H9 (cell line): ENCODE data around the gene OR4D2. TPM values are rescaled to one million over a fixed set of nuclear protein-coding genes. Genes with fewer than 3 reads are reported as not detected.

ENCODE experiments used
- DNase-seq: peaks from one replicate; pipeline ENCODE4 v3.0.0-alpha.2; 2017
- H2AFZ ChIP-seq: one replicate; pipeline ENCODE4 v1.6.1; 2013; ENCODE audit warnings: mild to moderate bottlenecking, low read length, control low read depth, moderate library complexity
- H2AK5ac ChIP-seq: 2 replicates; pipeline ENCODE4 v1.6.1; 2013; ENCODE audit warnings: low read length, control low read depth, mixed read lengths; ENCODE audit not compliant: insufficient read length
- H2BK120ac ChIP-seq: one replicate; pipeline ENCODE4 v1.6.1; 2013; ENCODE audit warnings: low read depth, mild to moderate bottlenecking, low read length, control low read depth, inconsistent platforms; ENCODE audit not compliant: poor library complexity, severe bottlenecking
- H2BK12ac ChIP-seq: 2 replicates; pipeline ENCODE4 v1.6.1; 2013; ENCODE audit warnings: low read length, control low read depth, mixed read lengths, low read depth; ENCODE audit not compliant: insufficient read length
- H2BK15ac ChIP-seq: 2 replicates; pipeline ENCODE4 v1.6.1; 2013; ENCODE audit warnings: low read depth, low read length, control low read depth
- H2BK20ac ChIP-seq: one replicate; pipeline ENCODE4 v1.6.1; 2013; ENCODE audit warnings: low read depth, mild to moderate bottlenecking, low read length, control low read depth, inconsistent platforms; ENCODE audit not compliant: poor library complexity, severe bottlenecking
- H2BK5ac ChIP-seq: 2 replicates; pipeline ENCODE4 v1.6.1; 2013; ENCODE audit warnings: low read length, control low read depth, mixed read lengths; ENCODE audit not compliant: insufficient read length
- H3K14ac ChIP-seq: 2 replicates; pipeline ENCODE4 v1.6.1; 2013; ENCODE audit warnings: low read length, control low read depth; ENCODE audit not compliant: insufficient read depth
- H3K18ac ChIP-seq: 2 replicates; pipeline ENCODE4 v1.6.1; 2013; ENCODE audit warnings: low read depth, mild to moderate bottlenecking, mixed read lengths, low read length, control low read depth; ENCODE audit not compliant: insufficient read length
- H3K23ac ChIP-seq: 2 replicates; pipeline ENCODE4 v1.6.1; 2013; ENCODE audit warnings: low read length, control low read depth, mixed read lengths, low read depth; ENCODE audit not compliant: insufficient read length
- H3K23me2 ChIP-seq: 2 replicates; pipeline ENCODE4 v1.6.1; 2013; ENCODE audit warnings: low read depth, mild to moderate bottlenecking, mixed read lengths, low read length, control low read depth; ENCODE audit not compliant: insufficient read length, poor library complexity, severe bottlenecking
- H3K27ac ChIP-seq: 2 replicates; pipeline ENCODE4 v1.5.1; 2013; ENCODE audit warnings: low read length, control low read depth, mixed read lengths, low read depth; ENCODE audit not compliant: insufficient read length
- H3K27me3 ChIP-seq: 2 replicates; pipeline ENCODE4 v1.6.1; 2013; ENCODE audit warnings: low read length, control low read depth, inconsistent platforms; ENCODE audit not compliant: insufficient read depth
- H3K4ac ChIP-seq: 2 replicates; pipeline ENCODE4 v1.6.1; 2013; ENCODE audit warnings: low read depth, mild to moderate bottlenecking, control low read depth, inconsistent platforms, low read length, moderate library complexity
- H3K4me1 ChIP-seq: 2 replicates; pipeline ENCODE4 v1.6.1; 2013; ENCODE audit warnings: low read length, control low read depth, inconsistent platforms; ENCODE audit not compliant: insufficient read depth
- H3K4me2 ChIP-seq: 2 replicates; pipeline ENCODE4 v1.6.1; 2013; ENCODE audit warnings: low read length, control low read depth, mixed read lengths; ENCODE audit not compliant: insufficient read length, insufficient read depth
- H3K56ac ChIP-seq: 2 replicates; pipeline ENCODE4 v1.6.1; 2013; ENCODE audit warnings: low read depth, mild to moderate bottlenecking, mixed read lengths, low read length, control low read depth; ENCODE audit not compliant: insufficient read length
- H3K79me1 ChIP-seq: 2 replicates; pipeline ENCODE4 v1.6.1; 2013; ENCODE audit warnings: low read depth, mild to moderate bottlenecking, moderate library complexity, low read length, control low read depth, inconsistent platforms; ENCODE audit not compliant: insufficient read depth, poor library complexity, severe bottlenecking
- H3K79me2 ChIP-seq: 2 replicates; pipeline ENCODE4 v1.6.1; 2013; ENCODE audit warnings: low read length, control low read depth, inconsistent platforms; ENCODE audit not compliant: insufficient read depth
- H3K9ac ChIP-seq: 2 replicates; pipeline ENCODE4 v1.6.1; 2013; ENCODE audit warnings: low read length, control low read depth, mixed read lengths; ENCODE audit not compliant: insufficient read length; ENCODE audit errors: extremely low read depth
- H3K9me3 ChIP-seq: one replicate; pipeline ENCODE4 v1.6.1; 2013; ENCODE audit warnings: low read depth, low read length, inconsistent platforms; ENCODE audit not compliant: control insufficient read depth
- H3T11ph ChIP-seq: one replicate; pipeline ENCODE4 v1.6.1; 2013; ENCODE audit warnings: mild to moderate bottlenecking, low read length, control low read depth, inconsistent platforms
- H4K20me1 ChIP-seq: one replicate; pipeline ENCODE4 v1.6.1; 2013; ENCODE audit not compliant: control insufficient read depth, insufficient read length, insufficient read depth
- H4K5ac ChIP-seq: 2 replicates; pipeline ENCODE4 v1.6.1; 2013; ENCODE audit warnings: low read depth, mild to moderate bottlenecking, mixed read lengths, low read length, control low read depth; ENCODE audit not compliant: insufficient read length
- H4K8ac ChIP-seq: replicated peaks from 2 replicates; pipeline ENCODE4 v1.6.1; 2013; ENCODE audit warnings: low read length, control low read depth, mixed read lengths, low read depth; ENCODE audit not compliant: insufficient read length
- H4K91ac ChIP-seq: 2 replicates; pipeline ENCODE4 v1.6.1; 2013; ENCODE audit warnings: low read depth, mild to moderate bottlenecking, moderate library complexity, mixed read lengths, low read length, control low read depth; ENCODE audit not compliant: insufficient read length
- H3K27ac Mint-ChIP-seq, 3 experiments: 2 replicates in 2 of 3; 3 replicates in 1 of 3; pipeline ENCODE4 v1.8.0; 2020 to 2021; ENCODE audit warnings: mixed read lengths in 3 of 3, mild to moderate bottlenecking in 1 of 3, moderate library complexity in 1 of 3
- H3K27me3 Mint-ChIP-seq: 2 replicates; pipeline ENCODE4 v1.8.0; 2021; ENCODE audit warnings: low read depth, mild to moderate bottlenecking, moderate library complexity, mixed read lengths
- H3K36me3 Mint-ChIP-seq, 3 experiments: 2 replicates in 2 of 3; 3 replicates in 1 of 3; pipeline ENCODE4 v1.8.0; 2020 to 2021; ENCODE audit warnings: low read depth in 3 of 3, mixed read lengths in 3 of 3; ENCODE audit not compliant: insufficient read depth in 1 of 3
- H3K4me1 Mint-ChIP-seq, 2 experiments: 2 replicates each; pipeline ENCODE4 v1.8.0; 2020; ENCODE audit warnings: mixed read lengths in 2 of 2
- H3K4me3 Mint-ChIP-seq, 2 experiments: 2 replicates in 1 of 2; 3 replicates in 1 of 2; pipeline ENCODE4 v1.8.0; 2020 to 2021; ENCODE audit warnings: mild to moderate bottlenecking in 2 of 2, mixed read lengths in 2 of 2, moderate library complexity in 1 of 2
- H3K9me3 Mint-ChIP-seq, 2 experiments: 2 replicates in 1 of 2; 3 replicates in 1 of 2; pipeline ENCODE4 v1.8.0; 2020; ENCODE audit warnings: mild to moderate bottlenecking in 2 of 2, mixed read lengths in 2 of 2, moderate library complexity in 1 of 2
- WGBS: extraction: QIAGEN DNeasy Blood & Tissue Kit; methylation state at CpG from one replicate; pipeline ENCODE4 v1.1.7; 2013; ENCODE audit warnings: missing lambda C conversion rate, low lambda C conversion rate, mixed read lengths; ENCODE audit not compliant: insufficient read length; ENCODE audit errors: extremely low coverage; 5-methylcytosine and 5-hydroxymethylcytosine counted together
- total RNA-seq: library from RNA; stranded (reverse); gene quantifications from 2 replicates; pipeline ENCODE4 v1.2.1, GENCODE V29; 2021
- TF ChIP-seq, protein P1 (sequence below): fragments of 200-600 bp; sonication (generic); conservative IDR thresholded peaks from 3 replicates; pipeline ENCODE4 v1.8.0; 2021; ENCODE audit warnings: antibody characterized with exemption, mild to moderate bottlenecking

Gene OR4D2
- total RNA-seq, 1 experiment from 2014 or later = not detected

DNA sequence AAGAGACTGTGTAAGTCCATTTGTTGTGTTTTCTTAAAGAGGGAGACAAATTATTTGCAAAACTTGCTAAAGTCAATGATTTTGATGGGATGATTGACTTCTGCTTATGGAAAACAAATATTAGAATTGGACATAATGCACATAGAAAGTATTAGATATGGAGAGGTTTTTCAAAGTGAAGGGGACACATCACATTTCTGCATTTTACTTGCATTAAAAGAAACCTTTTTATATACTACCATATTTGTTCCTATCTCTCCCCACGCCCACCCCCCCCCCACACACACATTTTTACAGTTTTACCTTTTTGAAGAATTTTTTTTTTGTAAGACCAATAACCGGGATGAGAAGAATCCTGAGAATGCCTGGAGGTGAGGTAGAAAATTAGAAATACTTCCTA, 8.6 kb upstream of the OR4D2 start:
- Histone ChIP-seq H3K9me3 (no peaks in the 10 kb centered on the region), H3K18ac (no peak overlapping the region), H2BK120ac (no peak overlapping the region), H3K14ac (no peak overlapping the region), H4K8ac (no peak overlapping the region), H3T11ph (no peak overlapping the region), H3K79me1 (no peaks in the 10 kb centered on the region), H3K4me1 (no peaks in the 10 kb centered on the region; the same call in 1 of the 2 replicates), H3K27me3 (no peaks in the 10 kb centered on the region; the same call in 1 of the 2 replicates), H3K4ac (no peak overlapping the region), H3K27ac (no peak overlapping the region), H2BK20ac (no peak overlapping the region), H4K91ac (no peak overlapping the region), H3K79me2 (no peaks in the 10 kb centered on the region), H2BK5ac (no peak overlapping the region), H2AFZ (no peak overlapping the region), H4K20me1 (no peaks in the 10 kb centered on the region), H4K5ac (no peak overlapping the region), H2BK12ac (no peak overlapping the region), H2BK15ac (no peak overlapping the region), H3K4me2 (no peak overlapping the region), H3K9ac (no peak overlapping the region), H3K56ac (no peak overlapping the region), H3K23me2 (peaks cover 11% of the 10 kb centered on the region), H3K23ac (no peak overlapping the region), H2AK5ac (no peak overlapping the region)
- no peaks in the 10 kb centered on the region for H3K9me3 Mint-ChIP-seq
- WGBS = no CpG with 5 or more reads among the region's 2 CpGs
- no peak overlapping the region for H3K4me3 Mint-ChIP-seq
- H3K4me1 Mint-ChIP-seq = peaks cover 6 to 7% of the 10 kb centered on the region in 2 experiments
- no peaks in the 10 kb centered on the region; a peak in 1 of 7 replicates for H3K36me3 Mint-ChIP-seq
- TF ChIP-seq, protein P1, sequence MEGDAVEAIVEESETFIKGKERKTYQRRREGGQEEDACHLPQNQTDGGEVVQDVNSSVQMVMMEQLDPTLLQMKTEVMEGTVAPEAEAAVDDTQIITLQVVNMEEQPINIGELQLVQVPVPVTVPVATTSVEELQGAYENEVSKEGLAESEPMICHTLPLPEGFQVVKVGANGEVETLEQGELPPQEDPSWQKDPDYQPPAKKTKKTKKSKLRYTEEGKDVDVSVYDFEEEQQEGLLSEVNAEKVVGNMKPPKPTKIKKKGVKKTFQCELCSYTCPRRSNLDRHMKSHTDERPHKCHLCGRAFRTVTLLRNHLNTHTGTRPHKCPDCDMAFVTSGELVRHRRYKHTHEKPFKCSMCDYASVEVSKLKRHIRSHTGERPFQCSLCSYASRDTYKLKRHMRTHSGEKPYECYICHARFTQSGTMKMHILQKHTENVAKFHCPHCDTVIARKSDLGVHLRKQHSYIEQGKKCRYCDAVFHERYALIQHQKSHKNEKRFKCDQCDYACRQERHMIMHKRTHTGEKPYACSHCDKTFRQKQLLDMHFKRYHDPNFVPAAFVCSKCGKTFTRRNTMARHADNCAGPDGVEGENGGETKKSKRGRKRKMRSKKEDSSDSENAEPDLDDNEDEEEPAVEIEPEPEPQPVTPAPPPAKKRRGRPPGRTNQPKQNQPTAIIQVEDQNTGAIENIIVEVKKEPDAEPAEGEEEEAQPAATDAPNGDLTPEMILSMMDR = no peak
- H3K27ac Mint-ChIP-seq = no peak overlapping the region
- no peak for DNase-seq
- peaks cover 85% of the 10 kb centered on the region for H3K27me3 Mint-ChIP-seq
